ENCODE data around the gene FNDC3B.

Gene FNDC3B

DNA sequence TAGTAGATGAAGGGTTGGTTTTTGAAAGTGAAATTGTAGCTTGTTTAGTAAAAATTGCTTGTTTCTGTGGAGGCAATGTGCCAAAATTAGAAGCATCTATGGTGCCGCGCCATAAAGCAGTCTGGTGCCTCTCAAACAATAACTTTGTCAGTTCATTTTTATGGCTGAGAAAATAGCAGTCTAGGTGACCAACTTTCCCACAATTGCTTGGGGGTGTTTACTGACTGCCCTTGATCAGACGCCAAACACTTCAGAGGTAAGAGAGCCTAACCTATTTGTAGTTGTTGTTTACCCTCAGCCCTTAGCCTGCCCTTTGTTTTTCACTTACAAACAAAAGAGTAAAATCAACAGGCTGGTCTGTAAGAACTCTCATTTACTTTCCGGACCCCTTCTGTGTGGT is 174.5 kb downstream of the FNDC3B start:
- no peak for DNase-seq (ENCODE audit: low read depth)

DNA sequence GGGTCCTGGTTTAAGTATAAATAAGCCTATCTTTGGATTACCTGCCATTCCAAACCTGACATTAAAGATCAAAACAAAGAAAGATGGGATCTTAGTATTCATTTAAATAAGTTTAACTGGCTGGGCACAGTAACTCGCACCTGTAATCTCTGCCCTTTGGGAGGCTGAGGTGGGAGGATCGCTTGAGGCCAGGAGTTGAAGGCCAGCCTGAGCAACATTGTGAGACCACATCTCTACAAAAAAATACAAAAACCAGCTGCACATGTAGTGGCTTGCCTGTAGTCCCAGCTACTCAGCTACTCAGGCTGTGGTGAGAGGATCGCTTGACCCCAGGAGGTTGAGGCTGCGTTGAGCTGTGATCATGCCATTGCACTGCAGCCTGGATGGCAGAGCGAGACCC is 176.9 kb downstream of the FNDC3B start:
- no peak for DNase-seq (ENCODE audit: low read depth)

DNA sequence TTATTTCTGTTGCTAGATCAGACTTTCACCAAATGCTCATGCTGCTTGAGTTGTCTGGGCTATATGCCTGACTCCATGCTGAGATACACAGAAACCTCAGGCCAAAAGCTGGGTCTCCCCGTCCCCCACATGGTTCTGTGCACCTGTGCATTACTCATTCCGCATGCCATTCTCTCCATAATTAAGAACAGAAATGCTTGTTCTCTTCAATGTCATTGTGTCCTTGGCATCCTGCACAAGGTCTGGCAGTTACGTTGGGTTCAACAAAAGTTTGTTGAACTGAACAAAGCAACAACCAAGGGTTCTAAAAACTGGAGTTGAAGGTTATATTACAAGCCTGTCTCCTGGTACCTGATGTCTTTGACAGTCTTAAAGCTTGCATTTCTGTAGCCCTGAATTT is 177.5 kb downstream of the FNDC3B start:
- DNase-seq (ENCODE audit: low read depth), result no peak

DNA sequence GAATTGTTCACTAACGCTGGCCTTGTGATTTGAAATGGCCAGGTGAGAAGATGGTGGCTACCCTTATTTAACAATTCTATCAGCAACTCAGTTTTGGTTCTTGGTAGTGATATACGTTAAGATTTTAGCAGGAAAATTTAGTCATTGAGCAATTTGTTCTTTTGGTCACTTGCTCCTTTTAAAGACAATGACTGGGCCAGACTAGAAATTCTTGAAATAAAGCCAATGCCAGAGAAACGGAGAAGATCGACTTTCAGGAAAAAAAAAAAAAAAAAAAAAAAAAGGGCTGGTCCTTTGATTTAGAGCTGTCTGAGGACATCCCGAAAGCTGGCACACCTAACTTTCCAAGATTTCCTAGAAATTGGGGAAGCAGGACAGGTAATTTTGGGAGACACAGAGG is 178.5 kb downstream of the FNDC3B start:
- no peak for DNase-seq (ENCODE audit: low read depth)

DNA sequence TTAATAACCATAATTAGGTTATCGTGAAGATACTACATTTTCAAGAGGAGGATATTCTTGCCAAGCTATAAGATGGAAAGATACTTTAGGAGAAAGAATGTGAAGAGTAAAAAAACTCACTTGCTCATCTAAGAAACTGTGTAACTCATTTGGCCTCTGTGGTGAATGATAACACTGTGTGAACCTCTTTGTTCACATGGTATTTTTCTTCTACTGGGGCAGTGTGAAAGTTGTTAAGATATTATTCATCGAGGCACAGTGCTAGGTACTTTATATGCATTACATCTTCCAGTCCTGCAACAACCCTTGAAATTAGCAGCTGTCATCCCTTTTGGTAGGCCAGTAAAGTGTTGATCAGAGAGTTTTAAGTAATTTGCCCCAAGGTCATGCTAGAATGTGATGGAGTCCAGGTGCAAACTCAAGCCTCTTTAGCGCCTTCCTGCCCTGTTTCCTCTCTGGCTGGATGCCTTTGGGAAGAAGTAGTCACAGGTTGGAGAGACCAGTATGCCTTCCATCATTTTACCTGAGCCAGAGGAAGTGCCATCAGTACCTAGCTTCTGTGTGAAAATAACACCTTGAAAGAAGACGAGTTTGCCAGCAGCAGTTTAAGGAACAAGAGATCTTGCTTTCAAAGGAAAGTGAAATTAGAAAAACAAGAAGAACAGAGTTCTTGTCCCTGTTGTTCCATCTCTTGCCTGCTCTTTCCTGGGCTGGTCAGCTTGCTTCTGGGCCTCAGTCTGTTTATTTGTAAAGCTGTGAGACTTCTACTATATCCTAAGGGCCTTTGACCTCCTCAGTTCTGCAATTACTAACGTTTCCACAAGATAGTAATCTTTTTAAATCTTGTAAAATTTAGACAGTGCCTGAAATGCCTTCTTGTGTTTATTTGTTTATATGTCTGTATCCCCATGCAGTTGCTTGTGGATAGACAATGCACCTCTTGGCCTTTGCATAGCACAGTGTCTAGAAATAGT is 179.3 kb downstream of the FNDC3B start:
- no peak for DNase-seq (ENCODE audit: low read depth)

DNA sequence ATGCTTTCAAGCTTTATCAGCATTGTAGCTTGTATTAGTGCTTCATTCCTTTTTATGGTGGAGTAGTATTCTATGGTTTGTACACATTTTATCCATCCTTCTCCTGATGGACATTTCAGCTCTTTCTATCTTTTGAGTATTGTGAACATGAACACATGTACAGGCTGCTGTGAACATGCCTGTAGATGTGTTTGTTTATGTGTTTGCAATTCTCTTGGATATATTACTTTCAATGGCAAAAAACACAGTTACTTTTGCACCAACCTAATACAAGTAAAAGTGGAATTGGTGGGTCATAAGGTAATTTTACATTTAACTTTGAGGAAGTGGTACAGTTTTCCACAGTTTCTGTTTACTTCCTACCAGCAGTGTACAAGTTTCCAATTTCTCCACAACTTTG is 180.4 kb downstream of the FNDC3B start:
- DNase-seq (ENCODE audit: low read depth), result no peak

DNA sequence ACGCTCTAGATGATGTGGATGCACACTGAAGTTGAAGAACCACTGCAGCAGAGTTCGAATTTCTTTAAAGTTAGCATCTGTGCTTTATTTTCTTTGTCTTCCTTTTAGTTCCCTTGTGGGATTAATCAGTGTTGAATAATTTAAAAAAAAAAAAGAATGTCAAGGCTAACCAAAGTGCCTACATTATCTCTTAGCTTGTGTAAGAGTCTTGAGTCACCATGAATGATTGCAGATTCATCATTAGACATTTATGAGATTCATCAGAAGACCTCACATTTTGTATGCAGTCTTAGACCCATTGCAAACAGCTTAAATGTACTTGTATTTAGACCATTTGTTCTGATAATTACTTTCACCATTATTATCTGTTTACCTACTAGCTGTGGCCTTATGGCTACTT is 182.2 kb downstream of the FNDC3B start:
- peak; percentile 55 for DNase-seq (ENCODE audit: low read depth)

DNA sequence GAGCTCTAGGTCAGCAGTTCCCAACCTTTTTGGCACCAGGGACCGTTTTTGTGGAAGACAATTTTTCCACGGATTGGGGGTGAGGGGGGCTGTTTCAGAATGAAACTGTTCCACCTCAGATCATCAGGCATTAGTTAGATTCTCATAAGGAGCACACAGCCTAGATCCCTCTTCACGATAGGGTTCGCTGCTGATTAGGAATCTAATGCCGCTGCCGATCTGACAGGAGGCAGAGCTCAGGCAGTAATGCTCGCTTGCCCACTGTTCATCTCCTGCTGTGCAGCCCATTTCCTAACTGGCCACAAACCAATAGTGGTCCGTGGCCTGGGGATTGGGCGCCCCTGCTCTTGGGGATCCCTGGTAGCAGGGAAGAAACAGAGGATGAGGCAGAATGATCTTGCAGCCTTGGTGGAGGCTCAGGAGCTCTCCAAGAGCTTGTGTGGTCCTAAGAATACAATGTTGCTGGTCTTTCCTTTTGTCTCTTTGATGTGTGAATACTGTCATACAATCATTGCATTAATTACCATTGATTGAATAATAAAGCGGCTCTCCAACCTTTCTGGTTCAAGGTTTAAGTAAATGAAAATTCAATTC is 183.2 kb downstream of the FNDC3B start:
- DNase-seq (ENCODE audit: low read depth), result no peak

DNA sequence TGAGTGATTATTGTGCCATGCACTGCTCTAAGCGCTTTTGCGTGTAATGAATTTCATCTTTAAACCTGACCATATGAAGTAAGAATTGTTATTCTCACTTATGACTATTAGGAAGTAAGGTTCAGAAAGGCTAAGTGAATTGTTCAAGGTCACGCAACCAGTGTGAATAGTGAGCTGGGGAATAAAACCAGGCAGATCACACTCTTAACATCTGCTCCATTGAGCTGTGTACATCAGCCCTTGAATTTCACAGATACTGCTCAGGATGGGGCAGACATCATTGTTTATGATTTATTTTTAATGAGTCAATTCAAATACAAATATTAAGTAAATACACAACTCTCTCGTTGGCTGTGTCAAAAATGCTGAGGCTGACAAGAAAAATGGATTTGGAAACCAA is 184.5 kb downstream of the FNDC3B start:
- no peak for DNase-seq (ENCODE audit: low read depth)

DNA sequence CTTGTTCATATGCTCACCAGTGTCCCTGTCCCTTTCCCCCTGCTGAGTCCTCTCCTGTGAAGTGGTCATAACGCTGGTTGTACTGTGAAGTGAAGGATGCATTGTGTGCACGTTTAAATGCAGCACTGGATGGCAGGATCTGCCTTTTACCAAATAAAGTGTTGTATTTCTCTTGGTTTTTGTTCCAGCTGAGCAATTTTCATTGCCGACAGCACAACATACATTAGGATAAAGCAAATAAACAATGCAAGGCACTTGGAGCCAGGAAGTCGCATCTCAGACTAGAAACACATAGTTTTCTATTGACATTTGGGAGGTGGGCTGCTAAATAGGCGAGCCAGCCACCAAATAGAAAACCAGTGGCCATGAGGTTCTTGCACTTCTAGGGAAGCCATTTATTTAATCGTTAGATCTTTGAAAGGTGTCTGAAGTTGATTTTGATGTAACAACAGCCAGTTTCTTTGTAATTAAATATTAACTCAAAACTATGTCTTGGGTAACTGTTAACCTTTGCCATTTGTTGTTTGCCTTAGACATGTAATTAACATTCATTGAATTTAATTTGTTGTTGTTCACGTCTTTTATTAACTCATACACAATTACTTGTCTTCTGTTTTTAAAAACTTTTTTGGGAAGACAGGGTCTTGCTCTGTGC is 185.3 kb downstream of the FNDC3B start:
- DNase-seq (ENCODE audit: low read depth), result no peak

DNA sequence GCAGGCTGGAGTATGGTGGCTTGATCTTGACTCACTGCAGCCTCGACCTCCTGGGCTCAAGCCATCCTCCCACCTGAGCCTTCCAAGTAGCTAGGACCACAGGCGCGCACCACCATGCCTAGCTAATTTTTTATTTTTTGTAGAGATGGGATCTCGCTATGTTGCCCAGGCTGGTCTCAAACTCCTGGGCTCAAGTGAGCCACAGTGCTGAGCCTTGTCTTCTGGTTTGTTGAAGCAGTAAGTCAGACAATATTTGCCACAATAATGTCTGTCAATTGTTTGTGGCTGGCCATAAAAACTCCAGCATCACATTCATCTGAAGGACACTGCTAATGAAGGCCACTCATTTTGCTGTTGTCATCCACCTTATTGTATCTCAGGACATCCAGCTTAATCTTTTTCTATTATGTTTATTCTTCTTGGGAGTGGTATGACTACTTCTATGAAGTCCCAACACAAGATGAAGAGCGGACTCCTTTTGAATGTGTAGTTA is 185.9 kb downstream of the FNDC3B start:
- no peak for DNase-seq (ENCODE audit: low read depth)

DNA sequence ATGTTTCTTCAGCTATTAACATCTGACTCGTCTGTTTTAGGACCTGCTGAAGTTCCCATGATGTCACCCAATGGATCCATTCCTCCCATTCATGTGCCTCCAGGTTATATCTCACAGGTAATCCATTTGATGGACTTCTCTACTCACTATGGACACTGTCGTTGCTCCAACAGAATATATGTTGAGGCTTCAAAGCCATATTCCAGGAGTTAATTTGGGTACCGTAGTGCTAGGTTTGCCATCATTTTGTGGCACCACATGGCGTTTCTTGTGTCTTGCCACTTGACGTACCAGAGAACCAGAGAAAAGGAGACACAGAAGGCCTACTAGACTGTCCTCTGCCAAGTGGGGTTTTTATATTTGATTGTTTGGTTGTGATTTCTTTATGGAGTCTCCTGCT is 187.5 kb downstream of the FNDC3B start:
- DNase-seq (ENCODE audit: low read depth), result no peak

DNA sequence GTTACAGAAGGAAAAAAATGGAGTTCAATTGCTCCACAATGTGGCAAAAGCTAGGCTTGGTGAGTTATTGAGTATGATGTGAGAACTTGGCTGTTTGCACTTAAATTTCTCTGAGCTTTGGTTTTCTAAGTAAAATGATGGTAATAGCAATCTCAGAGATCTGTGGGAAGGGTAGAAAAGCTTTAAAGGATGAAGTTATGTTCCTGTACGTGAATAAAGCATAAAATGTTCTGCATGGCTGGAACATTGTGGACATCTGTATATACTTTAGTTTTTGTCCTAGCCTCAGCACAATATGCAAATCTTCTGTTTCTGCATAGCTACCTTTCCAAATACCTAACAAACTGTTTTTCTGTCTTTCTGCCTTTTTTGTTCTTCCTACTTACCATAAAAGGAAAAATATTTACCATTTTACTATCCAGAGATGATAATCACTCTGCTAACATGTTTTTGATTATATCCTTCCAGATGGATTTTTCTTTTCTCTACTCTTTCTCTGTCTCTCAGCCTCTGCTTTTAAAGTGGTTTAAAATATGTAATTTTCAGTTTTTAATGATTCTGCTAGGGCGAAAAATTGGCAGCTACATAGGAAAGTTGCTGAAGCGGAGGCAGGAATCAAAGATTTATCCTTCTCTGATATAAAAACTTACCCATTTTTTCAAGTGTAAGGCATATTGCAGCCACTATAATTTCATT is 188.1 kb downstream of the FNDC3B start:
- DNase-seq (ENCODE audit: low read depth), result no peak

DNA sequence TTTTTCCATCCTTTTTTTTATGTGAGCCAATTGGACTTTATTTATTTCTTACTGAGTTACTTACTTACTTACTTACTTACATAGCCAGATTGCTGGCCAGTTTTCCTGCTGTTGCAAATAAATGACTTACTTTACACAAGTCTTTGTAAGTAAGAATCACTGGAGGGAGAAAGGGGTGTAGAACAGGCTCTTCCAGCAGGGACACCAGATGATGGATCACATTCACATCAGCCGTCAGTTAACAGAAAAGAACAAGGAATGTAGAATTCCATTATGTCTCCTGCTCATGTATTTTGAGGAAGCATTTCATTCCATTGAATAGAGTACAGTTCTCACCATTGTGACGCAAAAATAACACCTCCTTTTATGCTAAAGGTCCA is 188.6 kb downstream of the FNDC3B start:
- DNase-seq (ENCODE audit: low read depth), result no peak

DNA sequence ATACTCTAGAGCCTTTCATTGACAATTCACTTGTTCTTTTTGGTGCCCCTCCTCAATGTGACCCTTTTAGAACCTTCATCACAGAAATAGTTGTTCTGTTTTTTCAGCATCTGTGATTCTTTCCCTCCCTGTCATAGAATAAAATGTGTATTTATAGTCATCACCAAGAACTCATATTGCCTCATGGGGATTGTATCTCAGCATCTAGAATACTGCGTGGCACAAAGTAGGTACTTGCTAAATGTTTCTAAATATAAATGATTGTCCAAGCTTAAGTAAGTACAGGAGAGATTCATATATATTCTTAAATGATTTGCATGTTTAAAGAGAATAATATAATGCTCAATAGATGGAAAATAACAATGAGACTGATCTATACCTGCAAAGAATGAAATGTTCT is 190.1 kb downstream of the FNDC3B start:
- no peak for DNase-seq (ENCODE audit: low read depth)

DNA sequence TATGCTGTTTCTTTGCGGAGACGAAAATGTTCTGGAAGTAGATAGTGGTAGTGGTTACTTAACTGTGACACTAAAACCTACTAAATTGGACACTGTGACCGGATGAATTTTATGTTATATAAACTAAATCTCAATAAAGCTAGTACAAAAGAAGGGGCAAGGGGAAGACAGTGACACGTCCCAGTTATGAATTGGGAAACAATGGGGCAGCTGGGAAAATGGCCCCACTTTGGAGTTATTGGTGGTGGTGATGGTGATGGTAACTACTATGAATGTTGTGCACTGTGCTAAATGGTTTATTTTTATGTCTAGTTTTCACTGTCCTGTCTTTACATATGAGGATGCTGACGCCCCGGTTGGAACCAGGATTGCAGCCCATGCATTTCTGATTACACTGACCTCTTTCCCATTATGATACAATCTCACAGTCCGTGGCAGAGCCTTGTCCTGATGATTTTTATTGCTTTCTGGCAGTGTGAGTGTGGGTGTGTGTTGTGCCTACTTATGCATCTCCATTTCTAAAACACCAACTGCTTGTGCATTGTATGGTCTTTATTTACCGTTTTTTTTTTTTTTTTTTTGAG is 192.0 kb downstream of the FNDC3B start:
- DNase-seq (ENCODE audit: low read depth), result no peak

DNA sequence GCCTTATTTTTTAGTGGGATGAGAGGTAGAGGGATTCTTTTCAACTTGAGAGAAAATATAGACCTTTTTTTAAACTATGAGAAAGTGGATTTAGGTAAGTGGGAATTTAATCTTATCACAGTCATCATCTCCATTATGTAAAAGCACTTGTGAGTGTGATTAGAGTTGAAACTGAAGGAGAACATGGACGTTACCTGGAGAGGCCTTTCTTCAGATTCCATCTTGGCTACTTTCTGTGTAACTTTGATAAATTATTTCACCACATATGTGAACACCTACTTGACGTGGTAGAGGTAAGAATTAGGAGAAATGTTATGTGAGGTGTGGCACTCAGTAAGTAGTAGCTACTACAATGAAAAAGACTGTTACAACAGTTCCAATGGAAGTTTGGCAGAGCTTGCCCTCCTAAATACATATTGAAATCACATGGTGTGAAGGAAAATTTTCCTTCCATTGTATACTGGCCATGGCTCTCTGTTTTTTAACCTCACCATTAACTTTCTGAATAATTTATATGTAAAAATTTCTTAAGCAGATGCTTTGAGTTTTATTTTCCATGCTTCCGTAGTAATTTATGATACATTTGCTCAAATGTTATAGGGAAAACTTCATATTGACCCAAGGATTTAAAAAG is 193.3 kb downstream of the FNDC3B start:
- no peak for DNase-seq (ENCODE audit: low read depth)

DNA sequence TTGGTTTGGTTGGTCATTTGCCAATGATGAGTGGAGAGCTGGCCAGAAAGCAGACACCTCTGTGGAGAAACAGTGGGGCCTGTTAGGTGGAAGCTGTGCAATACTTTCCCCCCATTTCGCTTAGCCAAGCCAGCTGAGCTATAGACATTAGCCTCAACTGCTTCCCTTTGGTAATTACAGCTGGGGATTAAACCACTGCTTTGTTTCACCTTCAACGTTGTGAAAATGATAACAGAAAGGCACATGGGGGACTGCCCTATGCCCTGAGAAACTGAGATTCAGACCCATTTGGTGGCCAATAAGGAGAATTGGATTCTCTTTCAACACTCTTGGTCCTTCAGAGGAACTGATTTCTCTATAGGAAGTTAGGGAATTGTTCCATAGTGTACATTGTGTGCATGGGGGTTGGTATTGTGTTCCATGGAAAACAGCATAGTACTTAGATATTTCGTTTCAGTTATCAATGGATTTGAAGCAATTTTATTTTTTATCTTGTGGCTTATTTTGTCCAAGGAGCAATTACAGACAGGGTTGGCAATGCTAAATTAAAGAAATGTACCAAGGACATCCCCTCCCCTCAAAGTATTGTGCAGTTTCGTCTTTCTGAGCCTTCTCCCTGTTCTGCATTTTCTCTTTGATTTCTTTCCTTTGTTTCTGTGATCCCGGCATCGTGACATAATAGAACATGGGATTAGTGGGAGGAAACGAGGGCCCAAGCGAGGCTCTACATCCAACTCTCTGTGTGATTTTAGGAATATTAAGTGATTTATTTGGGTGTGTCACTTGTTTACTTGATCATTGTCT is 194.3 kb downstream of the FNDC3B start:
- DNase-seq (ENCODE audit: low read depth), result no peak

DNA sequence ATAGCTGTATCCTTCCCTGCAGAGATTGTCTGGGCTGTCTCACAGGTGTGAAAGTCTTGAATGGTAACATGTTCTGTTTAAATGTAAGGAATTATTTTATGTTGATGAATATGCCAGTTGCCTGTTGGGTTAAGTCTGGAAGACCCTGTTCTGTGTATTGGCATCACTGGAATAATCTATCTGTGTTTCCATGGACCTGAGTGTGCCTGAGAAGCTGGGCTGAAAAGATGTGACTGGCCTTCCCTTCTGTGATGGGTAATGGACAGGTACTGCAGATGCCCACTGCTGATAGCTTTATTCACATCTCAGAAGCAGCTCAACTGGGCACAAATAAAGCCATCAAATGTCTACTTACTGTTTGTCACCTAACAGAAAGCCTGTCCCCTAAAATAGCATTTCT is 196.3 kb downstream of the FNDC3B start:
- DNase-seq (ENCODE audit: low read depth), result no peak

Data from non-pigmented ciliary epithelial cell (primary cell).